Activated CD8-positive, alpha-beta memory T cell treated with anti-CD3 and anti-CD28 coated beads for 4 hours (primary cell): ENCODE measurements around the gene BCCIP.

ENCODE experiments used
- DNase-seq, 2 donors: peaks; one replicate each; pipeline ENCODE4 v3.0.0-alpha.2; 2020; ENCODE audit warnings: low read depth in 2 of 2

The BCCIP gene

GRCh38 chr10:125822878-125823662 is at the start of gene BCCIP, which contains the start of gene UROS:
Gene BCCIP (plus strand): TSS chr10:125823546. CDS start chr10:125823558, 12 bp downstream.
Gene UROS (minus strand): TSS chr10:125823258. CDS start chr10:125816499, 6,759 bp downstream.
- DNase-seq, result peak; percentile 83 to 86

DNA sequence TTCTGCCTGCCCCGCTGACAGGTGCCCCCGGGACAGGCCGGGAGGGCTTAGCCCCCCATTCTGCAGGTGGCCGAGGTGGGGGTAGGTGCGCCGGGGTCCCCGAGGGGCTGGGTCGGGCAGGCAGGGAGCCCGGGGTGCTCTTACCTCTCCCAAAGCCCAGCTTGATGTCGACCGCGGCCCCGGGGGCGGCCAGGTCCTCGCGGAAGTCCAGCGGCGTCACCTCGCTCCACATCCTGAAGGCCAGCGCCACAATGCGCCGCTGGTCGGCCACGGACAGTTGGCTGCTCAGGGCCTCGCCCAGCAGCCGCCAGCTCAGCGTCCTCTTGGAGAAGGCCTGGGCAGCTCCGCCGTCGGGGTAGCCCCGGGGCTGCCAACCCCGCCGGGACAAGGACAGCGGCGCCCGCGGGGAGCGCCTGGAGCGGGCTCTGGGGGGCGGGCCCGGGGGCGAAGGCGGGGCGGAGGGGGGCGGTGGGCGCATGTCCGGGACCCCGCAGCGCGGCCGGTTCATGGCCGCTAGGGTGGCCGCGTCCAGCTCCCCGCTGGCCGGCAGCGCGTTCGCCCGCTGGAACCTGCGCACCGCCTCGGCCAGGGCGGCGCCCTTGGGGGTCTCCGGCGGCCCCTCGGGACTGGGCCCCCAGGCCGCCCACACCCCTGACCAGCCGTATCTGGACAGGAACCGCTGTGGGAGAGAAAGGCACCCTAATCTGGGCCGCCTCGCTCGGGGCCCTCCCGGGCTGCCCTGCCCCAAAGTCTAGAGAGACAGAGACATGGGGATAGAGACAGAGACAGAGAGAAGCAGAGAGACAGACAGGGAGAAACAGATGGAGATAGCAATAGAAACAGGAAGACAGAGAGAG is 49.4 kb upstream of the BCCIP start:
- DNase-seq, result no peak

- no peak for DNase-seq
Observed at GRCh38 chr10:125774581-125775191, 48.7 kb upstream of the BCCIP start.

GRCh38 chr10:125775491-125776106 is 47.7 kb upstream of the BCCIP start, which contains the start of gene MMP21:
Gene MMP21 (minus strand): TSS chr10:125775821. CDS start chr10:125775821, 0 bp downstream.
- no peak for DNase-seq

GRCh38 chr10:125777806-125778205 is 45.5 kb upstream of the BCCIP start:
- DNase-seq, result no peak

DNA sequence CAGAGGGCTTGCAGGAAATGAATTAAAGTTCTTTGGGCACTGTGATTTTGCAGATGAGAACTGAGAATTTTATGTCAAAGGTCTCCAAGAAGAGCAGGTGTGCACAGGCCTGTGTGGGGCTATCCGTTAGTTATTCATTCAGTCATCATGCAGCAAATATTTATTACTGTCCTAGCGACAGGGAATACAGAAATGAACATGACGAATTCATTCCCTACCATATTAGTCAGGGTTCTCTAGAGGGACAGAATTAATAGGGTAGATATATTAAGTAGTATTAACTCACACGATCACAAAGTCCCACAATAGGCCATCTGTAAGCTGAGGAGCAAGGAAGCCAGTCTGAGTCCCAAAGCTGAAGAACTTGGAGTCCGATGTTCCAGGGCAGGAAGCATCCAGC is 44.8 kb upstream of the BCCIP start:
- DNase-seq, result no peak

- DNase-seq, result no peak
Observed at GRCh38 chr10:125779403-125780327, 43.7 kb upstream of the BCCIP start.

DNA sequence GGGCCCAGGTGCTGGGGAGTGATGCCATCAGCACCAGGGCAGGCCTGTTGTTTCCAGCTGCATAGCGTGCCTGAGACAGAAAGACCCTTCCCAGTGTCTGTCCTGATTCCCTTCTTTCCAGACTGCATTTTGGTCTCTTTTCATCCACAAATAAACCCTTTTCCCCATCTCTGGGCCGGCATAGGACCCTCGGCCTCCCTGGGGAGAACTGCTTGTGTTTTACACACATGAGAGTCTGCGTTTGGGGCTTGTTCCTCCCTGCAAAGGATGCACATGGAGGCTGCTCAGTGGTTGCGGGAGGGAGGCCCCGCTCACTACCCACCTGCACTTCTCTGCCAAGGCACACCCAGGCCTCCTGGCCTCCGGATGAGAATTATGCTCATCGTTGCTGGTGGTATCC is 42.0 kb upstream of the BCCIP start:
- DNase-seq, result no peak

- no peak for DNase-seq
Observed at GRCh38 chr10:125782054-125782453, 41.3 kb upstream of the BCCIP start.

- no peak for DNase-seq
Observed at GRCh38 chr10:125782616-125783015, 40.7 kb upstream of the BCCIP start.

GRCh38 chr10:125783408-125783807 is 39.9 kb upstream of the BCCIP start:
- DNase-seq, result no peak

DNA sequence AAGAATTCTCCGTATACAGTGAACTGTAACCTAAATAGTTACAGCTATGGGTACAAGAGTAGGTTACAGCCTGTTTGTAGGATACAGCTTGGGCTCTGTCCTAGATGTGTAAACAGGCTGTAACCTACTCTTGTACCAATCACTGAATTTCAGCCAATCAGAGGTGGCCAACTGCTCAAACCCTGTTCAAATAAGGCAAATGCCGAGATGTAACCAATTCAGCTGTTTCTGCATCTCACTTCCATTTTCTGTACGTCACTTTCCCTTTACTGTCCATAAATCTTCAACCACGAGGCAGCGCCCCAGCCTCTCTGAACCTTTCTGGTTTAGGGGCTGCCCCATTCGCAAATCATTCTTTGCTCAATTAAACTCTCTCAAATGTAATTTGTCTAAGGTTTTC is 39.4 kb upstream of the BCCIP start:
- no peak for DNase-seq

GRCh38 chr10:125785791-125786190 is 37.6 kb upstream of the BCCIP start:
- no peak for DNase-seq

DNA sequence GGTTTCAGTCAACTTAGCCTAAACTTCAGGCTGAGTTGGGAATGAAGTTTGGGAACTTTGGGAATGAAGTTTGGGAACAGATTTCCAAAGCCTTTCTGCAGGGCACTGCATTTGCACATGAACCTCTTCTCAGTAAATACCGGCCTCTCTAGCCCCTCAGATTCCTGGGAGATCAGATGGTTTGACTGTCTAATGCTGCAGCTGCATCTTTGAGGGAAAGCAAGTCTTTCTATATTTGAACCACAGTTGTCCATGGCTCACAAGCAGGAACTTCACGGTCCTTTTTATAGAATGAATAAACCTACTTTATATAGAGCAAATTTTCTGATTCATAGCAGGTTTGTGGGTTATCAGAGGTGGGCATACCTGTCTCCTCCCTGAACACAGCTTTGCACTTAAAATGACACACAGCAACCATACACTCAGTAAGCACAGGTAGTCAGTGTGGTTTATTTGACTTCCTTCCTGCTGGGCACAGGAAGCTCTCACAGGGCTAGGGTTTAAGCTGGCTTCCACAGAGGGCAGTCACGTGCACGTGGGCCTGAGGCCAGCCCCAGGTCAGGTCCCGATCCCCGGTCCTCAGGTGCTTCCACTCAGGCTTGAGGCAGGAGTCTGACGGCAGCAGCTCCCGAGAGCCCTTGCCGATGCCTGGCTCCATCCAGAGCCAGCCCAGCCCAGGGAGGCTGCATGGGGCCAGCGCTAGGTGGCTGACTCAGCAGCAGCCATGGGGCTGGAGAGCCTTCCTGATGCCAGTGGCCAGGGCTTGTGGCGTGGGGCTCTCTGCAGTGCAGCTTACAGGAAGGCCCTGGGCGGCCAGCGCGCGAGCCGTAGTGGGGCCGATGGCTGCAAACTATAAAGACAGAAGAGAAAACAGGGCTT is 35.0 kb upstream of the BCCIP start:
- no peak for DNase-seq

- no peak for DNase-seq
Observed at GRCh38 chr10:125792342-125793300, 30.7 kb upstream of the BCCIP start.

DNA sequence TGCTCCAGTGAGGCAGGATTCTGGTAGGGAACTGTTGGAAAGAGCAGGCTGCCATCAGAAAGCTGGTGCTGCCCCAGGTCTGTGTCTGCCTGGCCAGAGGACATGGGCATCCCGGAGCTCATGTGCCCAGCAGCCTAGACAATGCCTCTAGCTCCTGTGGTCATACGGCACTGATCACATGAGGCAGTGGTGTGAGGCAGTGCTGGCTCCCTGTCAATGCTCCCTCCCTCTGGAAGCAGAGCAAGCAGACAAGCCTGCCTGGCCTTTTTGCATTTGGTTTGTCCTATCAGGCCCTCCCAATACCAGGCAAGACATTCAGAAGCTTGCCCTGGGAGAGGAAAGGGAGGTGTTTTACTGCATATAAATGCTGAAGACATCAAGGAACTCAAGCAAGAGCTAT is 28.2 kb upstream of the BCCIP start:
- DNase-seq, result no peak

DNA sequence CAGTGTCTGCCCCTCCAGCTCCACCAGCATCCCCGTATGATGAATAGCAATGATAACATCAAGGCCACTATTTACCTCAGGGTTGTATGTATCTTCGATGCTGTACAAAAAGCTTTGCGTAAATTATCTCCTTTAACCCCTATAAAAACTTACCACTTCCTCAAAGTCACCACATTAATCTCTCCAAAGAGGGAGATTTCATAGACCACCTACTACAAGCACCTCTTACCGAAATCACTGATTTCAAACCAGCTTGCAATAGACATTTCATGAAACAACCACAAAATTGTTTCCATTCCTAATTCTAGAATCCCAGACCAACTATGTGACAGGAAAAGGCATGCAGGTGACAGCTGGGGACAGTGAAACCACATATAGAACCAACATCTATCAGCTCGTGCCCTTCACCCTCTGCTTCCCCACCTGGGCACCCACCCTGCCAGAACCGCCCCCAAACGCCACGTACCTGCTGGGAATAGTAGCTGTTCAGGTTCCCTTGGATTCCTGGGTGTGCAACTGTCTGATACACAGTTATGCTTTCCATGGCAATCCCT is 27.6 kb upstream of the BCCIP start:
- DNase-seq, result no peak

- DNase-seq, result no peak
Observed at GRCh38 chr10:125797424-125797823, 25.9 kb upstream of the BCCIP start.
